GM18508 (cell line): Measurements from ENCODE around the gene ARMC6.
"Not testable (repeated sequence)": the region's sequence is repeated elsewhere in the genome, so short reads cannot be mapped to it uniquely, and the experiment has no call there.

ENCODE experiments used
- ATAC-seq: cut with Tn5 transposase; IDR thresholded peaks from one replicate; pipeline ENCODE4 v1.9.1; 2021; ENCODE audit warnings: moderate number of reproducible peaks; ENCODE audit not compliant: insufficient read depth, unreplicated experiment

The ARMC6 gene

GRCh38 chr19:19103167-19103566 is 69.8 kb downstream of the ARMC6 start:
- no peak for ATAC-seq

- ATAC-seq: no peak
Observed at GRCh38 chr19:19105365-19106055, 72.1 kb downstream of the ARMC6 start.

DNA sequence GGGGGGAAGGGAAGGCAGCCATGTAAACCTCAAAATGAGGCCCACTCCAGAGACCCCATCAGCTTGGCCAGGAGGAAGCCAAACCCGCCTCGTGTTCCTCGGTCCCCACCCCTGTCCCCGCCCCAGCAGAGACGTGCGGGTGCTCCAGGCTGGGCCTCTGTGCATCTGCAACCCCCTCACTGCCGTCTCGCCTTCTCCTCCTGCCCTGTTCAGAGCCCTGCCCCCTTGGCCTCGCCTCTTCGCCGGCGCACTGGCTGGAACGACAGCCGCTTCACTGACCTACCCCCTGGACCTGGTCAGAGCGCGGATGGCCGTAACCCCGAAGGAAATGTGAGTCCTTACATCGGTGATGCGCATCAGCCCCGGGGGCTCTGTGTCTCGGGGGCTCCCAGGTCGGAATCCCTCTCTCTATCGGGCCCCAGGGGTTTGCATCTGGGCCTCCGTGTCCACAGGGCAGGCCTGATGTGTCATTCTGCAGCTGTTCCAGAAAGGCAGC is 72.7 kb downstream of the ARMC6 start:
- no peak for ATAC-seq

GRCh38 chr19:19106938-19107337 is 73.5 kb downstream of the ARMC6 start:
- not testable (repeated sequence) for ATAC-seq

DNA sequence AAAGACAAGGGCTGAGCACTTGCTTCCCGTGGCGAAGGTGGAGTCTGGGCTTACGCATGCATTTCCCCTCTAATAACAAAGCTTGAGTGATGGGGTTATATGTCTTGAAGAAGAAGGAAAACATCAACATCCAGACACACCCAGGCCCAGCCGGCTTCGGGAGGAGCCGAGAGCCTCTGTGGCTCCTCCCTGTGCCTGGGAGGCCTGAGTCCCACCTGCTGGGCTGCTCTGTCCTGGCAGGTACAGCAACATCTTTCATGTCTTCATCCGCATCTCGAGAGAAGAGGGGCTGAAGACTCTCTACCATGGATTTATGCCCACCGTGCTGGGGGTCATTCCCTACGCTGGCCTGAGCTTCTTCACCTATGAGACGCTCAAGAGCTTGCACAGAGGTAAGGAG is 74.3 kb downstream of the ARMC6 start:
- no peak for ATAC-seq
